ENCODE data around the gene SLC25A10. TPM values are rescaled to one million over a fixed set of nuclear protein-coding genes. Genes with fewer than 3 reads are reported as not detected.

SLC25A10 gene
- total and polyA plus RNA-seq, 2 of the 8 experiments (the other 6 are each of a cell fraction or from before 2014, with no cell fraction given): 22.2 to 43.0 TPM

DNA sequence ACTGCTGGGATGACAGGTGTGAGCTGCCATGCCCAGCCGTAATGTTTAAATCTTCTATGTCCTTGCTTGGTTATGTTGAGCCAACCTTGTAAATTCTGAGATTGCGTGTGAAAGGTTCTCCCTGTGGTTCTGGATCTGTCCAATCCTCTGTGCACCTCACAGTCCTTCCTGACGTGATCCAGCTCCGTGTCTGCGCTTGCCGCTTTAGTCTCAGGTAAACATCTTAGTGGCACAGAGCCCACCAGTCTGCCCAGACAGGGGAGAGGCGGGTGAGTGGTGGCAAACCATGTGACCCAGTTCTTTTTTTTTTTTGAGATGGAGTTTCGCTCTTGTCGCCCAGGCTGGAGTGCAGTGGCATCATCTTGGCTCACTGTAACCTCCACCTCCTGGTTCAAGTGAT, 13.9 kb downstream of the SLC25A10 start (continued):
- TF ChIP-seq SIN3A (conservative IDR thresholded peaks at IDR 0.05 in 1 of 2, IDR thresholded peaks at IDR 0.05 in 1 of 2; ENCODE audit: low read depth in 1 of 2, low read length in 2 of 2) (no peak), GTF2F1 (IDR thresholded peaks at IDR 0.05; ENCODE audit: borderline replicate concordance, low read depth, low read length) (no peak), POLR2AphosphoS5 (IDR thresholded peaks at IDR 0.05; ENCODE audit: low read depth, low read length) (no peak), SIX5 (IDR thresholded peaks at IDR 0.05; ENCODE audit: low read depth, low read length) (no peak), NRF1 (IDR thresholded peaks at IDR 0.05; ENCODE audit: low read depth, low read length) (no peak), RNF2 (IDR thresholded peaks at IDR 0.05; ENCODE audit: borderline replicate concordance, low read depth, low read length, missing control alignments, poor library complexity, severe bottlenecking) (no peak)

All from H1 (cell line).